Measurements from ENCODE around the gene UACA. TPM values are rescaled to one million over a fixed set of nuclear protein-coding genes. Genes with fewer than 3 reads are reported as not detected.

UACA gene
- total and polyA plus RNA-seq, 2 of the 8 experiments (the other 6 are each of a cell fraction or from before 2014, with no cell fraction given): 28.6 to 38.9 TPM

DNA sequence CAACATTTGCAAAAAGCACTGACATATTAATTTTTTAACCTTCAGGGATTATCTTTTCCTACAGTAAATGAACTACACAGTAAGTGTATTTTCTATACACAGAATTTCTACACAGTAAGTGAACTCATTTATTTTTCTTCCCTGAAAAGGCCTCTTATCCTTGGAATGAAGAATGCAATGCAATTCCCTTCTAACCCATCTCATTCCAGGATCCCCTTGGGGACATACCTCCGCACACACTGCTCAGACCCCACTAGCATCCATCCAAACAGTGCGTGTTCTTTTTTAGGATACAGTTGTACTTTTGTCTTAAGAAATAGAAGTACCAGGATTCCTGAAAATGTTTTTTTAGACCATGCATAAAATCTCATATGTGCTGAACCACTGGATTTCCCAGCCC lies 152.8 kb downstream of the UACA start:
- FAIRE-seq: no peak
- Histone ChIP-seq H4K20me1 (replicated peaks in 1 of 2; ENCODE audit: control insufficient read depth in 1 of 2, insufficient read depth in 2 of 2, low read length in 2 of 2) (no peaks in the 10 kb centered on the region), H3K4me2 (ENCODE audit: insufficient read depth in 1 of 2, low read depth in 2 of 2, low read length in 2 of 2) (no peak overlapping the region), H4K5ac (ENCODE audit: insufficient read length, low read depth, low read length) (no peak overlapping the region), H3K4ac (replicated peaks; ENCODE audit: insufficient read length, low read depth, low read length) (no peak overlapping the region), H3K23me2 (ENCODE audit: low read depth, low read length) (no peaks in the 10 kb centered on the region), H3K79me1 (ENCODE audit: low read depth, low read length) (no peaks in the 10 kb centered on the region), H4K91ac (replicated peaks; ENCODE audit: insufficient read length, low read length) (no peak overlapping the region), H2AFZ (ENCODE audit: low read length) (no peak overlapping the region), H3K4me3 (ENCODE audit: extremely low read depth in 1 of 4, insufficient read depth in 2 of 4, low read depth in 3 of 4, low read length in 4 of 4) (no peak overlapping the region), H3K4me1 (replicated peaks in 1 of 4; ENCODE audit: control insufficient read depth in 3 of 4, insufficient read depth in 4 of 4, low read length in 3 of 4) (peaks cover under 1 to 4% (median 2%) of the 10 kb centered on the region in 4 experiments; a peak in 5 of 7 replicates), H3K36me3 (ENCODE audit: control insufficient read depth in 2 of 4, insufficient read depth in 4 of 4, low read length in 3 of 4) (no peaks in the 10 kb centered on the region), H3K14ac (ENCODE audit: insufficient read length) (no peak overlapping the region), H2BK120ac (replicated peaks; ENCODE audit: low read depth, low read length) (no peak overlapping the region), H3K56ac (replicated peaks; ENCODE audit: insufficient read length, low read depth, low read length) (no peak overlapping the region), H2AK5ac (ENCODE audit: low read depth, low read length) (no peak overlapping the region), H3K27me3 (replicated peaks in 1 of 4; ENCODE audit: control insufficient read depth in 3 of 4, extremely low read depth in 1 of 4, insufficient read depth in 3 of 4, low read length in 3 of 4) (no peaks in the 10 kb centered on the region), H2BK12ac (ENCODE audit: low read depth, low read length) (no peak overlapping the region), H3K23ac (ENCODE audit: insufficient read length) (no peak overlapping the region), H3K9ac (replicated peaks in 1 of 4; ENCODE audit: extremely low read depth in 1 of 4, low read depth in 3 of 4, low read length in 3 of 4) (no peak overlapping the region), H3K79me2 (ENCODE audit: control insufficient read depth in 1 of 2, insufficient read depth in 2 of 2, low read length in 2 of 2) (no peaks in the 10 kb centered on the region), H2BK15ac (ENCODE audit: low read length) (no peak overlapping the region), H4K8ac (ENCODE audit: extremely low read depth, insufficient read depth, low read length) (no peak overlapping the region), H2BK5ac (ENCODE audit: low read depth, low read length) (no peak overlapping the region), H3K27ac (ENCODE audit: low read depth, low read length) (no peak overlapping the region), H3K9me3 (ENCODE audit: insufficient read depth in 2 of 2, low read depth in 1 of 2, low read length in 1 of 2) (peaks cover 0 to 4% of the 10 kb centered on the region in 2 experiments; a peak in 1 of 4 replicates), H2BK20ac (ENCODE audit: low read length) (no peak overlapping the region), H3K18ac (ENCODE audit: extremely low read depth, low read length) (no peak overlapping the region)
- no peak for DNase-seq (ENCODE audit: low read depth in 1 of 2, low spot score in 2 of 2)
- ChIA-PET POLR2A (ENCODE audit: partially characterized antibody) (no interaction called here), CTCF (ENCODE audit: partially characterized antibody) (interaction anchor here (1.2 kb wide), 1 partner anchor 97 kb away, joined by 3 read pairs; no protein-coding TSS in a partner anchor)
- 95% methylated on average over 2 of the region's 2 CpGs; no CpG with 5 or more reads in 1 of the 2 experiments for WGBS, 2 experiments (ENCODE audit: extremely low coverage in 1 of 2, insufficient coverage in 1 of 2, insufficient read length in 1 of 2, insufficient replicate concordance in 2 of 2, low coverage in 1 of 2, low lambda C conversion rate in 2 of 2, missing lambda C conversion rate in 1 of 2)
- TF ChIP-seq EP300 (IDR thresholded peaks at IDR 0.05; ENCODE audit: borderline replicate concordance in 1 of 2, low read depth in 2 of 2, low read length in 2 of 2) (no peak), GTF2F1 (IDR thresholded peaks at IDR 0.05; ENCODE audit: borderline replicate concordance, low read depth, low read length) (no peak), RXRA (IDR thresholded peaks at IDR 0.05; ENCODE audit: insufficient read depth, low read depth, low read length) (no peak), TCF12 (IDR thresholded peaks at IDR 0.05; ENCODE audit: low read depth, low read length) (no peak), KDM4A (IDR thresholded peaks at IDR 0.05; ENCODE audit: low read depth, low read length, severe bottlenecking) (no peak), SIRT6 (IDR thresholded peaks at IDR 0.05; ENCODE audit: low read length) (no peak), ATF2 (IDR thresholded peaks at IDR 0.05; ENCODE audit: low read length) (no peak), SAP30 (IDR thresholded peaks at IDR 0.05; ENCODE audit: insufficient read depth, insufficient replicate concordance, low read length) (no peak), RNF2 (IDR thresholded peaks at IDR 0.05; ENCODE audit: borderline replicate concordance, low read depth, low read length, missing control alignments, poor library complexity, severe bottlenecking) (no peak), TEAD4 (IDR thresholded peaks at IDR 0.05; ENCODE audit: low read depth, low read length) (no peak), CTBP2 (IDR thresholded peaks at IDR 0.05; ENCODE audit: borderline replicate concordance, insufficient read depth, insufficient read length, low read length) (no peak), CREB1 (IDR thresholded peaks at IDR 0.05) (no peak)
